GM19438 (cell line): ENCODE results near the gene ID3.
"Not testable (repeated sequence)": the region's sequence is repeated elsewhere in the genome, so short reads cannot be mapped to it uniquely, and the experiment has no call there.

Experiments used
- ATAC-seq: cut with Tn5 transposase; IDR thresholded peaks from one replicate; pipeline ENCODE4 v1.9.1; 2021; ENCODE audit warnings: low read depth; ENCODE audit not compliant: unreplicated experiment

Gene ID3

DNA sequence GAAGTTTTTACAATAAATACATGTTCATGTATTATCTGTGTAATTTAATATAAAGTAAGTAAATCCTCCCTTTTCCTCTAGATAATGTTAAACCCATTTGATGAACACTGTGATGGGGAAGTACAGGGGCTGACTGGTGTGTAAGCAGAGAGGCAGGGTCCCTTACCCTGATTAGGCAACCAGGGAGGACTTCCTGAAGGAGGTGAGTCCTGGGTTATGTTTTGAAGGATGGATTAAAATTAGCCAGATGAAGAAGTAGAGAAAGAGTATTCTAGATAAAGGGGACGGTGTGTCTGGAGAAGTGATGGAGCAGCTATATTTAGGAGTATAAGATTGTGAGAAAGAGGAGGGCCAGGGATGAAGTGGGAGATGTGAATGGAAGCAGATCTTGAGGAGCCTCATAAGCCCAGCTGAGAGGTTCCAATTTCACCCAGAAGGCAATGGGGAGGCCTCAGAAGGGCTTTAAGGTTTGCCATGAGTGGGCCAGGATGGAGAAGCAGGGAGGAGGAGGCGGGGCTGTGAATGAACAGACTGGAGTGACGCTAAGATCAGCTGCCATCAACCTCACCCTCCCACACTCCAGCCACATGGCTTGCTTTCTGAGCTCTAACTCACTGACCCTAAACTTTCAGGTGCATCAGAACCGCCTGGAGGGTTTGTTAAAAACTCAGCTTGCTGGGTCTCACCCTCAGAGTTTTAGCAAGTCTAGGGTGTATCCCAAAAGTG is 30.9 kb upstream of the ID3 start:
- ATAC-seq: no peak

DNA sequence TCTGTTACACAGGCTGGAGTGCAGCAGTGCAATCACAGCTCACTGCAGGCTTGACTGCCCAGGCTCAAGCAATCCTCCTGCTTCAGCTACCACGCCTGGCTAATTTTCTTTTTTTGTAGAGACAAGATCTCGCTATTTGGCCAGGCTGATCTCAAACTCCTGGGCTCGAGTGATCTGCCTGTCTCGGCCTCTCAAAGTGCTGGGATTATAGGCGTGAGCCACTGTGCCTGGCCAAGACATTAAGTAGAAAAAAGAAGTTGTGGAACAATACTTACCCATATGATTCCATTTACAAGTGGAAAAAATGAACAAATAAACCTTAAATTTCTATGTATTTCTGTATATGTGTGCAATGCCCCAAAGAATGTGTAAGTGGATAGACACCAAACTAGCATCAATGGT is 30.3 kb upstream of the ID3 start:
- ATAC-seq: no peak

GRCh38 chr1:23588749-23589548 is 29.6 kb upstream of the ID3 start:
- no peak for ATAC-seq

GRCh38 chr1:23585321-23586022 is 26.2 kb upstream of the ID3 start:
- ATAC-seq: no peak

DNA sequence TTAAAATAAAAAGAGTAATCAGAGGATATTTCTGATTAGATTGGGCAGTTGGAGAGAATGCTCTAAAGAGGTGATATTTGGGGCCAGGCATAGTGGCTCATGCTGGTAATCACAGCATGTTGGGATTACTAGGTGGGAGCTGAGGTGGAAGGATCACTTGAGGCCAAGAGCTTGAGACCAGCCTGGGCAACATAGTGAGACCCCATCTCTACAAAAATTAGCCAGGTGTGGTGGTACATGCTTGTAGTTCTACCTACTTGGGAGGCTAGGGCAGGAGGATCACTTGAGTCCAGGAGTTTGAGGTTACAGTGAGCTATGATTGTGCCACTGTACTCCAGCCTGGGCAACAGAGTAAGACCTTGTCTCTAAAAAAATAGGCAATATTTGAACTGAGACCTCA is 24.4 kb upstream of the ID3 start:
- ATAC-seq: not testable (repeated sequence)

DNA sequence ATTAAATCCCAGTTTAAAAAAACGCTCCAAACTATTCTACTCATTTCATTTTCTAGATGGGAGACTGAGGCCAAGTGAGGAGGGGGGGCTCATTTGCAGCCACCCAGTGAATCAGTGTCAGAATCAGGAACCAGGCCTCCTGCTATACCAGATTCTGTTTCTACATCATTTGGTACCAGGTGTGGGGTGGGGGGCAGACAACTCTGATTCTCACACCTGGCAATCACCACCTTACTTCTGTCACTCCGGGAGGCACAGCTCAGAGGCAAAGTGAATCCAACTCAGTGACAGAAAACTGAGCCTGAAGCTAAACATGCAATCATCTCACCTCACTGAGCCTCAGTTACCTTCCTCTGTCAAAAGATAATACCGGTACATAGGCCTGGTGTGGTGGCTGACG is 23.5 kb upstream of the ID3 start:
- ATAC-seq: no peak

GRCh38 chr1:23581219-23581618 is 21.9 kb upstream of the ID3 start:
- ATAC-seq: no peak

GRCh38 chr1:23578997-23579363 is 19.7 kb upstream of the ID3 start:
- no peak for ATAC-seq

- ATAC-seq: no peak
Measured at GRCh38 chr1:23578311-23578996, 19.2 kb upstream of the ID3 start.

GRCh38 chr1:23577056-23578004 is 18.0 kb upstream of the ID3 start:
- peak; percentile 67 for ATAC-seq

DNA sequence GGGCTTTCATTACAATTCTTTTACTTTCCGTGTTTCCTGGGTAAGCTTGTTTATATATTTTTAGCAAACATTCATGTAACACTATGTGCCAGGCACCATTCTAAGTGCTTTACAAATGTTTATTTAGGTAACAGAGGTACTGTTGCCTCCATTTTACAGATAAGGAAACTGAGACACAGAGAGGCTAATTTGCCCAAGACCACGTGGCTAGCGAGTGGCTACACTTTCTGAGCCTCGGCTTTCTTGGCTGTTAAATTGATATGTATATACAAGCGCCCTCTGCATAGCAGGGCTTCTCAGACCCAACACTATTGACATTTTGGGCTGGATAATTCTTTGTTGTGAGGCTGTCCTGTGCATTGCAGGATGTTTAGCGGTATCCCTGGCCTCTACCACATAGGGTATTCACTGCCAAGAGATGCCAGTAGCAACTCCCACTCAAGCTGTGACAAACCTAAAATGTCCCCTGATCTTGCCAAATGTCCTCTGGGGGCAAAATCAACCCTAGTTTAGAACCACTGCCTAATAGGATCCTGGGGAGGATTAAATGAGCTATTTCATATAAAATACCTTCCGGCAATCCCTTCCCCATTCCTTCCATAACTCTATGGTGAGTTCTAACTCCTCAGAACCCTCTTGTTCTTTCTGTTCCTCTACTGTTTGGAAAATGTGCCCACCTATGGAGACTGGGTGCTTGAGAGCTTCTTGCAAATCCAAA is 17.2 kb upstream of the ID3 start:
- no peak for ATAC-seq

DNA sequence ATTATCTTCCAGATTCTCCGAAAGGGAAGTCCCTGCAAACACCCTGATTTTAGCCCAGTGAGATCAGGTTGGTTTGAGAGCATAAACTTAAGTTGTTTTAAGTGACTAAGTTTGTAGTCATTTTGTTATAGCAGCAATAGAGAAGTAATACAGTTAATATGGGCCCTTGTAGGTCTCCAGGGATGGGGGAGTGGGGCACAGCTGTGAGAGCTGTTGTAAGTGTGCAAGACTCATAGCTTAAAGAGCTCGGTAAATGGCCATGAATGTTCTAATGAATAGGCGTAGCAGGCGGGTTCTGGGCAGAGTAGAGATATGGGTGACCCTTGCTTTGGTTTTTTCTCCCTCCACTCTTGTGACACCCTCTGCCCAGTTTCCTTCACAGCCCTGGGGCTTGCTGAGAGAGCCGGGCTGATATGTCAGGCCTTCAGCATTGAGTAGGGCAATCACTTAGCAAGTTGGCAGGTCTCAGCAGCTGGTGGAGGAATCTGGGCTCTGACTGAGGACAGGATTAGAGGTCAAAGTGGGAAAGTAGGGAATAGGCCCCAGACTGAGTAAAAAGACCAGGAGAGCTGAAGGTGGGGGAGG is 16.0 kb upstream of the ID3 start:
- ATAC-seq: no peak

- peak; percentile 40 for ATAC-seq
Measured at GRCh38 chr1:23574265-23574754, 15.0 kb upstream of the ID3 start.

GRCh38 chr1:23573574-23574182 is 14.4 kb upstream of the ID3 start:
- ATAC-seq: no peak

DNA sequence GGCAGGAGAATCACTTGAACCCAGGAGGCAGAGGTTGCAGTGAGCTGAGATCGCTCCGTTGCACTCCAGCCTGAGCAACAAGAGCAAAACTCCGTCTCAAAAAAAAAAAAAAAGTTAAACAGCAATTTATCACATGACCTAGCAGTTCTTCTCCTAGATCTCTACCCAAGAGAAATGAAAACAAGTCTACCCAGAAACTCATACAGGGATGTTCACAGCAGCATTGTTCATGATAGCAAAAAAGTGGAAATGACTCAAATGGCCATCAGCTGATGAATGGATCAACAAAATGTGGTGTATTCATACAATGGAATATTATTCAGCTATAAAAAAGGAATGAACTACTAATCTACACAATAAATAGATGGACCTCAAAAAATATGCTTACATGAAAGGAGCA is 12.2 kb upstream of the ID3 start:
- no peak for ATAC-seq

GRCh38 chr1:23570001-23570691 is 10.8 kb upstream of the ID3 start:
- no peak for ATAC-seq

DNA sequence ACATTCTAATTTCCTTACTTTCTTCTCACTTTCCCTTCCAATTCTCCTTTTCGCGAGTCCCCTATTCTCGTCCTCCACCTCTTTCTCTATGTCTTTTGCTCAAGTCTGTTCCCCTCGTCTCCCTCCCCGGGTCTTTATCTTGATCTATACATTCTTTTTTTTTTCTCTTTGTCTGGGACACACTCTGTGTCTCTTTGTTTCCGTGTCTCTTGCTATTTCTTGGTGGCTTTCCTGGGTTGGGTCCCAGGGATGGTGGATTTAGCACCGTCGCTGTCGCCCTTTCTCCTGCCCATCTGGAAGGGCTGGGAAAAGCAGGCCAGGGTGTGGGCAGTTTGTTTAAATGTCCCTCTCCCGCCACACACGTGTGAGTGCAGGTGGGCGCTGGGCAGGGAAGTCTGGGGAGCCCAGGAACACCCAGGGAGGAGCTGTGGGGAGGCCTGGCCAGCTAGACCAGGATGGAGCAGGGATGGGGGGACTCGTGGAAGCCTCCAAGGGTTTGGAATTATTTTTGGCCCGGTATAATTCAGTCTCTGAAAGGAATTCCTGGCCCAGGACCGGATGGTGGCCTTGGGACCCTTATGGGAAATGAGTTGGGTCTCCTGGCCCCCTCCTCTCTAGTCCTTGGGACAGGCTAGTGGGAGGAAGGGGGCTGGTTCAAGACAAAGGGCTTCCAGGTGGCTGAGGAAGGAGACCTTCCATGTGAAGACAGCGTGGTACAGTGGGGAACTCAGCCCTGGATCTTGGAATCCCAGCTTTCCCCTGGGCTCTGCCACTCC is 9.5 kb upstream of the ID3 start:
- ATAC-seq: no peak
